ENCODE data around the gene CFAP97D2. TPM values are rescaled to one million over a fixed set of nuclear protein-coding genes. Genes with fewer than 3 reads are reported as not detected.

Gene CFAP97D2
- polyA plus RNA-seq, 3 donors, result 0.21 TPM; not detected in 2

- peaks cover 0 to 3% (median 0%) of the 10 kb centered on the region in 7 donors for H3K9me3 Mint-ChIP-seq
- intact Hi-C loops (cut with micrococcal nuclease), result no loop called here
- Histone ChIP-seq H3K4me2 (replicated peaks; ENCODE audit: extremely low read depth, low read length, poor library complexity, severe bottlenecking) (no peak overlapping the region), H3K79me2 (ENCODE audit: insufficient read depth, low read length) (no peaks in the 10 kb centered on the region), H3K4me1 (ENCODE audit: control insufficient read depth in 1 of 2, insufficient read depth in 2 of 2, low read length in 2 of 2) (peaks cover 47 to 62% of the 10 kb centered on the region in 2 donors), H3K9ac (ENCODE audit: insufficient read depth, low read length, poor library complexity, severe bottlenecking) (no peak overlapping the region), H3K27ac (ENCODE audit: low read depth in 1 of 2, low read length in 2 of 2) (no peak overlapping the region), H3K9me3 (replicated peaks in 1 of 2; ENCODE audit: control insufficient read depth in 1 of 2, insufficient read depth in 1 of 2, low read length in 2 of 2) (no peaks in the 10 kb centered on the region), H3K27me3 (ENCODE audit: control insufficient read depth in 2 of 2, insufficient read depth in 2 of 2, low read length in 2 of 2) (peaks cover 0 to 2% of the 10 kb centered on the region in 2 donors), H2AFZ (ENCODE audit: insufficient read depth, low read depth, low read length, poor library complexity, severe bottlenecking) (no peak overlapping the region), H3K4me3 (replicated peaks in 1 of 3; ENCODE audit: low read depth in 2 of 3, low read length in 3 of 3) (no peak overlapping the region), H3K36me3 (replicated peaks in 1 of 2; ENCODE audit: control insufficient read depth in 1 of 2, insufficient read depth in 2 of 2, low read length in 2 of 2) (no peaks in the 10 kb centered on the region), H4K20me1 (ENCODE audit: insufficient read depth, low read length) (no peaks in the 10 kb centered on the region)
- WGBS (ENCODE audit: insufficient coverage), result 98% methylated on average over 8 of the region's 14 CpGs
- DNase-seq, result no peak
- peaks cover 47% of the 10 kb centered on the region for H3K4me1 Mint-ChIP-seq
- no peak overlapping the region for H3K27ac Mint-ChIP-seq
- H3K4me3 Mint-ChIP-seq, result peak overlapping the region in 1 of 2 donors; percentile 34
- H3K36me3 Mint-ChIP-seq, result no peaks in the 10 kb centered on the region
- TF ChIP-seq CTCF (IDR thresholded peaks at IDR 0.05), result no peak
- peaks cover 13 to 15% (median 14%) of the 10 kb centered on the region in 3 donors for H3K27me3 Mint-ChIP-seq (ENCODE audit: low read depth in 3 of 3)
These were observed 32.9 kb upstream of the CFAP97D2 start for GRCh38 chr13:114146173-114146572.

- no peaks in the 10 kb centered on the region for H3K79me2 ChIP-seq (ENCODE audit: insufficient read depth, low read length)
- no peak overlapping the region for H3K9ac ChIP-seq (ENCODE audit: insufficient read depth, low read length, poor library complexity, severe bottlenecking)
- H4K20me1 ChIP-seq (ENCODE audit: insufficient read depth, low read length), result no peaks in the 10 kb centered on the region
- DNase-seq, result no peak
- intact Hi-C loops (cut with micrococcal nuclease), result no loop called here
- H3K4me3 Mint-ChIP-seq, result peak overlapping the region; percentile 34 to 49
- H3K9me3 ChIP-seq (replicated peaks in 1 of 2; ENCODE audit: control insufficient read depth in 1 of 2, insufficient read depth in 1 of 2, low read length in 2 of 2), result no peaks in the 10 kb centered on the region
- H2AFZ ChIP-seq (ENCODE audit: insufficient read depth, low read depth, low read length, poor library complexity, severe bottlenecking), result no peak overlapping the region
- 81% methylated on average over 10 of the region's 10 CpGs for WGBS (ENCODE audit: insufficient coverage)
- no peak overlapping the region for H3K4me2 ChIP-seq (replicated peaks; ENCODE audit: extremely low read depth, low read length, poor library complexity, severe bottlenecking)
- peaks cover 0 to 3% (median 0%) of the 10 kb centered on the region in 7 donors for H3K9me3 Mint-ChIP-seq
- H3K27ac Mint-ChIP-seq, result no peak overlapping the region
- H3K27ac ChIP-seq (ENCODE audit: low read depth in 1 of 2, low read length in 2 of 2), result no peak overlapping the region
- no peaks in the 10 kb centered on the region for H3K36me3 ChIP-seq (replicated peaks in 1 of 2; ENCODE audit: control insufficient read depth in 1 of 2, insufficient read depth in 2 of 2, low read length in 2 of 2)
- peaks cover 13 to 15% (median 14%) of the 10 kb centered on the region in 3 donors for H3K27me3 Mint-ChIP-seq (ENCODE audit: low read depth in 3 of 3)
- H3K27me3 ChIP-seq (ENCODE audit: control insufficient read depth in 2 of 2, insufficient read depth in 2 of 2, low read length in 2 of 2), result no peaks in the 10 kb centered on the region
- no peaks in the 10 kb centered on the region for H3K36me3 Mint-ChIP-seq
- H3K4me3 ChIP-seq (replicated peaks in 1 of 3; ENCODE audit: low read depth in 2 of 3, low read length in 3 of 3), result no peak overlapping the region
- no peak for TF ChIP-seq CTCF (IDR thresholded peaks at IDR 0.05)
- peaks cover 51 to 62% of the 10 kb centered on the region in 2 donors for H3K4me1 ChIP-seq (ENCODE audit: control insufficient read depth in 1 of 2, insufficient read depth in 2 of 2, low read length in 2 of 2)
- peaks cover 51% of the 10 kb centered on the region for H3K4me1 Mint-ChIP-seq
These were observed 32.4 kb upstream of the CFAP97D2 start for GRCh38 chr13:114146629-114147028.

All from CD14-positive monocyte (primary cell).